ENCODE results near the gene TBC1D2. TPM values are rescaled to one million over a fixed set of nuclear protein-coding genes. Genes with fewer than 3 reads are reported as not detected.

The TBC1D2 gene
- total RNA-seq, 1 donor from 2014 or later: 2.3 TPM

- DNase-seq (ENCODE audit: low spot score): no peak
- no peak overlapping the region for H3K27ac Mint-ChIP-seq (ENCODE audit: unreplicated experiment)
- peaks cover 8% of the 10 kb centered on the region for H3K36me3 Mint-ChIP-seq (ENCODE audit: low read depth, unreplicated experiment)
- H3K4me1 Mint-ChIP-seq (ENCODE audit: unreplicated experiment): no peaks in the 10 kb centered on the region
- no peaks in the 10 kb centered on the region for H3K9me3 Mint-ChIP-seq (ENCODE audit: unreplicated experiment)
- H3K4me3 Mint-ChIP-seq (ENCODE audit: unreplicated experiment): no peak overlapping the region
- no peaks in the 10 kb centered on the region for H3K27me3 Mint-ChIP-seq (ENCODE audit: unreplicated experiment)
- TF ChIP-seq CTCF (IDR thresholded peaks at IDR 0.05; ENCODE audit: unreplicated experiment): no peak
These were observed 46.8 kb downstream of the TBC1D2 start for GRCh38 chr9:98208635-98209034.

- H3K9me3 Mint-ChIP-seq (ENCODE audit: unreplicated experiment): no peaks in the 10 kb centered on the region
- no peak overlapping the region for H3K27ac Mint-ChIP-seq (ENCODE audit: unreplicated experiment)
- no peak for DNase-seq (ENCODE audit: low spot score)
- no peaks in the 10 kb centered on the region for H3K4me1 Mint-ChIP-seq (ENCODE audit: unreplicated experiment)
- no peak for TF ChIP-seq CTCF (IDR thresholded peaks at IDR 0.05; ENCODE audit: unreplicated experiment)
- H3K36me3 Mint-ChIP-seq (ENCODE audit: low read depth, unreplicated experiment): peaks cover 8% of the 10 kb centered on the region
- H3K4me3 Mint-ChIP-seq (ENCODE audit: unreplicated experiment): no peak overlapping the region
- H3K27me3 Mint-ChIP-seq (ENCODE audit: unreplicated experiment): no peaks in the 10 kb centered on the region
These were observed 47.8 kb downstream of the TBC1D2 start for GRCh38 chr9:98207606-98208005.

GRCh38 chr9:98206754-98207153 lies 48.7 kb downstream of the TBC1D2 start:
- Mint-ChIP-seq H3K9me3 (ENCODE audit: unreplicated experiment) (no peaks in the 10 kb centered on the region), H3K27ac (ENCODE audit: unreplicated experiment) (no peak overlapping the region), H3K4me3 (ENCODE audit: unreplicated experiment) (no peak overlapping the region)

GRCh38 chr9:98204692-98205091 lies 50.8 kb downstream of the TBC1D2 start:
- TF ChIP-seq CTCF (IDR thresholded peaks at IDR 0.05; ENCODE audit: unreplicated experiment): no peak
- Mint-ChIP-seq H3K27me3 (ENCODE audit: unreplicated experiment) (peaks cover 2% of the 10 kb centered on the region), H3K4me1 (ENCODE audit: unreplicated experiment) (peaks cover 3% of the 10 kb centered on the region), H3K36me3 (ENCODE audit: low read depth, unreplicated experiment) (peaks cover 4% of the 10 kb centered on the region), H3K9me3 (ENCODE audit: unreplicated experiment) (no peaks in the 10 kb centered on the region), H3K4me3 (ENCODE audit: unreplicated experiment) (no peak overlapping the region), H3K27ac (ENCODE audit: unreplicated experiment) (no peak overlapping the region)
- no peak for DNase-seq (ENCODE audit: low spot score)

More at GRCh38 chr9:98206754-98207153, 48.7 kb downstream of the TBC1D2 start:
- Mint-ChIP-seq H3K36me3 (ENCODE audit: low read depth, unreplicated experiment) (peaks cover 4% of the 10 kb centered on the region), H3K27me3 (ENCODE audit: unreplicated experiment) (no peaks in the 10 kb centered on the region), H3K4me1 (ENCODE audit: unreplicated experiment) (no peaks in the 10 kb centered on the region)
- no peak for TF ChIP-seq CTCF (IDR thresholded peaks at IDR 0.05; ENCODE audit: unreplicated experiment)
- DNase-seq (ENCODE audit: low spot score): no peak

GRCh38 chr9:98203153-98203552 lies 52.3 kb downstream of the TBC1D2 start:
- Mint-ChIP-seq H3K4me1 (ENCODE audit: unreplicated experiment) (peaks cover 6% of the 10 kb centered on the region), H3K27me3 (ENCODE audit: unreplicated experiment) (peaks cover 2% of the 10 kb centered on the region), H3K36me3 (ENCODE audit: low read depth, unreplicated experiment) (peaks cover 4% of the 10 kb centered on the region), H3K4me3 (ENCODE audit: unreplicated experiment) (no peak overlapping the region), H3K9me3 (ENCODE audit: unreplicated experiment) (no peaks in the 10 kb centered on the region), H3K27ac (ENCODE audit: unreplicated experiment) (no peak overlapping the region)
- TF ChIP-seq CTCF (IDR thresholded peaks at IDR 0.05; ENCODE audit: unreplicated experiment): no peak
- no peak for DNase-seq (ENCODE audit: low spot score)
